ENCODE results near the gene FAM107B. TPM values are rescaled to one million over a fixed set of nuclear protein-coding genes. Genes with fewer than 3 reads are reported as not detected.

Gene FAM107B
- polyA plus RNA-seq, 12 donors: 17.7 to 56.0 (median 24.0) TPM; not detected in 1

GRCh38 chr10:14539176-14539575, 235.5 kb downstream of the FAM107B start:
- no peak for DNase-seq

- peak; percentile 60 for DNase-seq
These were observed 238.2 kb downstream of the FAM107B start for GRCh38 chr10:14536241-14537213.

GRCh38 chr10:14535457-14536130, 239.1 kb downstream of the FAM107B start:
- peak; percentile 40 for DNase-seq

GRCh38 chr10:14534152-14534551, 240.5 kb downstream of the FAM107B start:
- DNase-seq: no peak

- no peak for DNase-seq
These were observed 241.4 kb downstream of the FAM107B start for GRCh38 chr10:14533295-14533694.

GRCh38 chr10:14532473-14533251, 242.0 kb downstream of the FAM107B start:
- no peak for DNase-seq

- DNase-seq: no peak
These were observed 242.7 kb downstream of the FAM107B start for GRCh38 chr10:14531974-14532373.

GRCh38 chr10:14530465-14530864, 244.2 kb downstream of the FAM107B start:
- DNase-seq: no peak

- DNase-seq: no peak
These were observed 245.3 kb downstream of the FAM107B start for GRCh38 chr10:14529351-14529750.

- DNase-seq: no peak
These were observed 246.2 kb downstream of the FAM107B start for GRCh38 chr10:14528450-14528849.

- DNase-seq: no peak
These were observed 246.8 kb downstream of the FAM107B start for GRCh38 chr10:14527915-14528314.

- no peak for DNase-seq
These were observed 247.4 kb downstream of the FAM107B start for GRCh38 chr10:14527134-14527844.

GRCh38 chr10:14526326-14526725, 248.4 kb downstream of the FAM107B start:
- no peak for DNase-seq

- DNase-seq: no peak
These were observed 249.9 kb downstream of the FAM107B start for GRCh38 chr10:14524691-14525324.

GRCh38 chr10:14523286-14523685, 251.4 kb downstream of the FAM107B start:
- no peak for DNase-seq

GRCh38 chr10:14519785-14520184, 254.9 kb downstream of the FAM107B start:
- DNase-seq: no peak

GRCh38 chr10:14518149-14518548, 256.5 kb downstream of the FAM107B start:
- no peak for DNase-seq

GRCh38 chr10:14513123-14513522, 261.6 kb downstream of the FAM107B start:
- peak; percentile 58 for DNase-seq

- no peak for DNase-seq
These were observed 264.4 kb downstream of the FAM107B start for GRCh38 chr10:14510346-14510745.

- peak; percentile 95 for DNase-seq
These were observed 266.0 kb downstream of the FAM107B start for GRCh38 chr10:14508725-14509124.

- DNase-seq: no peak
These were observed 266.9 kb downstream of the FAM107B start for GRCh38 chr10:14507781-14508180.
